Activated CD8-positive, alpha-beta memory T cell treated with anti-CD3 and anti-CD28 coated beads, Interleukin-2, amount 50 U/mL, for 48 hours (primary cell): ENCODE measurements around the gene LMO2.
"Not testable (repeated sequence)": the region's sequence is repeated elsewhere in the genome, so short reads cannot be mapped to it uniquely, and the experiment has no call there.

Experiments used
- DNase-seq: peaks from one replicate; pipeline ENCODE4 v3.0.0-alpha.2; 2020

Gene LMO2

GRCh38 chr11:33859306-33859705, 32.6 kb downstream of the LMO2 start:
- no peak for DNase-seq

- peak; percentile 90 for DNase-seq
Measured at GRCh38 chr11:33857933-33858371, 33.9 kb downstream of the LMO2 start.

- no peak for DNase-seq
Measured at GRCh38 chr11:33855500-33855899, 36.4 kb downstream of the LMO2 start.

- DNase-seq: no peak
Measured at GRCh38 chr11:33848717-33849390, 43.0 kb downstream of the LMO2 start.

GRCh38 chr11:33847251-33847650, 44.6 kb downstream of the LMO2 start:
- DNase-seq: no peak

GRCh38 chr11:33844236-33844635, 47.6 kb downstream of the LMO2 start:
- DNase-seq: no peak

GRCh38 chr11:33843018-33843417, 48.9 kb downstream of the LMO2 start:
- no peak for DNase-seq

GRCh38 chr11:33842236-33842915, 49.5 kb downstream of the LMO2 start:
- DNase-seq: no peak

GRCh38 chr11:33838234-33838633, 53.6 kb downstream of the LMO2 start:
- DNase-seq: not testable (repeated sequence)

GRCh38 chr11:33837334-33837733, 54.5 kb downstream of the LMO2 start:
- DNase-seq: not testable (repeated sequence)

- DNase-seq: no peak
Measured at GRCh38 chr11:33835143-33835878, 56.6 kb downstream of the LMO2 start.

GRCh38 chr11:33832676-33833075, 59.2 kb downstream of the LMO2 start:
- no peak for DNase-seq

- DNase-seq: no peak
Measured at GRCh38 chr11:33830903-33831648, 60.8 kb downstream of the LMO2 start.

GRCh38 chr11:33829430-33830141, 62.3 kb downstream of the LMO2 start:
- DNase-seq: peak; percentile 64

GRCh38 chr11:33828604-33829429, 63.1 kb downstream of the LMO2 start:
- DNase-seq: no peak

- no peak for DNase-seq
Measured at GRCh38 chr11:33827206-33827605, 64.7 kb downstream of the LMO2 start.

GRCh38 chr11:33825854-33826560, 65.9 kb downstream of the LMO2 start:
- no peak for DNase-seq

GRCh38 chr11:33822981-33823380, 68.9 kb downstream of the LMO2 start:
- DNase-seq: not testable (repeated sequence)

GRCh38 chr11:33819278-33820035, 72.4 kb downstream of the LMO2 start:
- no peak for DNase-seq
